B cell (primary cell): ENCODE data around the gene SUSD3. TPM values are rescaled to one million over a fixed set of nuclear protein-coding genes. Genes with fewer than 3 reads are reported as not detected.

Experiments
- ATAC-seq: fragments of 200-7000 bp; cut with Tn5 transposase; one replicate; pipeline ENCODE4 v1.10.0; 2021; ENCODE audit warnings: low read depth, mild to moderate bottlenecking, moderate number of reproducible peaks, moderate library complexity
- CTCF ChIA-PET: fragments of 350-600 bp; sonication (Branson Sonifier 250); formaldehyde crosslinking; loops from one replicate; lab custom pipeline; 2021; ENCODE audit warnings: antibody characterized with exemption, inconsistent platforms; lab: Charles Lee
- POLR2A ChIA-PET: fragments of 350-600 bp; sonication (Branson Sonifier 250); formaldehyde crosslinking; loops from one replicate; lab custom pipeline; 2021; ENCODE audit warnings: antibody characterized with exemption; lab: Charles Lee
- DNase-seq: peaks from one replicate; pipeline ENCODE4 v3.0.0; 2013
- H2AFZ ChIP-seq: 2 replicates; pipeline ENCODE4 v1.6.1; 2012; ENCODE audit warnings: mild to moderate bottlenecking, low read depth, low read length; ENCODE audit not compliant: insufficient read depth, poor library complexity, severe bottlenecking
- H3K27ac ChIP-seq, 2 donors: 1 replicate in 1 of 2; 2 replicates in 1 of 2; pipeline ENCODE4 v1.5.1; 2012 to 2013; ENCODE audit warnings: low read length in 2 of 2, mild to moderate bottlenecking in 2 of 2, moderate library complexity in 1 of 2
- H3K27me3 ChIP-seq, 4 experiments: fragments of 200-600 bp in 1 of 4; sonication (generic) in 1 of 4; replicated peaks in 1 of 4; 1 replicate in 2 of 4; 2 replicates in 2 of 4; pipeline versions ENCODE4 v1.6.1 to v1.7.0; 2013 to 2016; ENCODE audit warnings: low read length in 3 of 4, mild to moderate bottlenecking in 2 of 4, mixed read lengths in 1 of 4, moderate library complexity in 1 of 4; ENCODE audit not compliant: insufficient read depth in 4 of 4, control insufficient read depth in 3 of 4; ENCODE audit errors: control extremely low read depth in 1 of 4
- H3K36me3 ChIP-seq, 2 experiments: replicated peaks in 1 of 2; 1 replicate in 1 of 2; 2 replicates in 1 of 2; pipeline versions ENCODE4 v1.6.1 to v1.7.1; 2013; ENCODE audit warnings: low read length in 1 of 2; ENCODE audit not compliant: insufficient read depth in 2 of 2, control insufficient read depth in 1 of 2; ENCODE audit errors: control extremely low read depth in 1 of 2, extremely low read depth in 1 of 2
- H3K4me1 ChIP-seq, 2 donors: fragments of 200-600 bp in 1 of 2; sonication (generic) in 1 of 2; 1 replicate in 1 of 2; 2 replicates in 1 of 2; pipeline versions ENCODE4 v1.5.1 to v1.6.1; 2013 to 2017; ENCODE audit warnings: low read length in 2 of 2; ENCODE audit not compliant: control insufficient read depth in 2 of 2, insufficient read depth in 2 of 2
- H3K4me2 ChIP-seq: replicated peaks from 2 replicates; pipeline ENCODE3; 2012; ENCODE audit warnings: mild to moderate bottlenecking, low read depth, low read length; ENCODE audit not compliant: poor library complexity, severe bottlenecking
- H3K4me3 ChIP-seq, 5 experiments: fragments of 200-600 bp in 1 of 5; sonication (generic) in 1 of 5; 1 replicate in 3 of 5; 2 replicates in 2 of 5; pipeline versions ENCODE4 v1.5.1 to v1.7.0; 2011 to 2016; ENCODE audit warnings: low read length in 4 of 5, mild to moderate bottlenecking in 4 of 5, low read depth in 2 of 5, control low read depth in 1 of 5, moderate library complexity in 1 of 5; ENCODE audit not compliant: insufficient read depth in 1 of 5; ENCODE audit errors: control extremely low read depth in 1 of 5, extremely low read depth in 1 of 5
- H3K79me2 ChIP-seq: fragments of 200-600 bp; sonication (generic); one replicate; pipeline ENCODE4 v1.6.0; 2016; ENCODE audit warnings: low read length; ENCODE audit not compliant: control insufficient read depth, insufficient read depth
- H3K9ac ChIP-seq: fragments of 200-600 bp; sonication (generic); 2 replicates; pipeline ENCODE4 v1.6.1; 2017; ENCODE audit warnings: mild to moderate bottlenecking, low read length, moderate library complexity
- H3K9me3 ChIP-seq, 3 donors: one replicate each; pipeline versions ENCODE4 v1.6.1 to v1.7.1; 2013; ENCODE audit warnings: low read length in 2 of 3; ENCODE audit not compliant: control insufficient read depth in 2 of 3, insufficient read depth in 1 of 3; ENCODE audit errors: control extremely low read depth in 1 of 3
- H4K20me1 ChIP-seq: 2 replicates; pipeline ENCODE4 v1.6.0; 2012; ENCODE audit warnings: mild to moderate bottlenecking, low read length; ENCODE audit not compliant: insufficient read depth, control insufficient read depth, poor library complexity, severe bottlenecking
- H3K27ac Mint-ChIP-seq: one replicate; pipeline ENCODE4 v1.8.0; 2021; ENCODE audit warnings: mixed read lengths
- H3K27me3 Mint-ChIP-seq: one replicate; pipeline ENCODE4 v1.8.0; 2021; ENCODE audit warnings: mixed read lengths
- H3K4me1 Mint-ChIP-seq: one replicate; pipeline ENCODE4 v1.8.0; 2021; ENCODE audit warnings: mixed read lengths
- H3K4me3 Mint-ChIP-seq: one replicate; pipeline ENCODE4 v1.8.0; 2021; ENCODE audit warnings: mixed read lengths
- H3K9me3 Mint-ChIP-seq: one replicate; pipeline ENCODE4 v1.8.0; 2022; ENCODE audit warnings: mixed read lengths; ENCODE audit not compliant: insufficient read depth
- EZH2 ChIP-seq: IDR thresholded peaks from 2 replicates; pipeline ENCODE4 v1.6.1; 2012; ENCODE audit warnings: borderline replicate concordance, low read depth, mild to moderate bottlenecking, moderate library complexity, low read length; ENCODE audit not compliant: insufficient read depth, poor library complexity, severe bottlenecking
- WGBS: methylation state at CpG from one replicate; pipeline ENCODE4 v1.1.5; 2013; ENCODE audit warnings: missing lambda C conversion rate; ENCODE audit not compliant: insufficient coverage; 5-methylcytosine and 5-hydroxymethylcytosine counted together
- intact Hi-C: fragments of 100-400 bp; cut with micrococcal nuclease; formaldehyde crosslinking; loops from one replicate; pipeline ENCODE4 v1.10.0; 2022
- polyA plus RNA-seq: library from polyadenylated mRNA; depleted of rRNA; stranded (reverse); fragments of >200 nt; gene quantifications from 2 replicates; pipeline ENCODE4 v1.2.3, GENCODE V29; 2012
- total RNA-seq, 2 donors: library from RNA; stranded (reverse); fragments of 120-200 nt in 1 of 2; gene quantifications; 1 replicate in 1 of 2; 2 replicates in 1 of 2; pipeline versions ENCODE4 v1.2.3 to v1.2.4, GENCODE V29; 2013 to 2022
- TF ChIP-seq, protein P1 (sequence below): fragments of 200-600 bp; IDR thresholded peaks from one replicate; pipeline ENCODE4 v1.8.0; 2022; ENCODE audit warnings: antibody characterized with exemption, mild to moderate bottlenecking

SUSD3 gene
- total and polyA plus RNA-seq, 2 donors (not counting 1 experiment from before 2014, with no cell fraction given) = 41.0 to 85.0 TPM

DNA sequence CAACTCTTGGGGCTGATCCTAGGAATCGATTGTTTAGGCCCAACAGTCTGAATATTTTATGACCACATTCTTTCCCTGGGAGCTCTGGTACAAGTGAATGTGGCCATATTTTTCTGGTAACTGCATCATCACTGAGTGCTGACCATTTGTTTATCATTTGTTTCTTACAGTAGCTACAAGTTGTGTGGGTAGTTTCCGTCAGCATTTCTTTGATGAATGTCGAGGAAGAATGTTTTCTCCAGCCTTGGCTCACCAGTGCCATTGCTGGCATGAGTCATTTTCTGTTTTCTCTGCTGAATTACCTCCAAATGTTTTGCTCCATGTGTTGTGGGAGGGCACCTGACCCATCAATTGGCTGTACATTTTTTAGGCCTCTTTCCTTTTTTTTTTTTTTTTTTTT lies 23.4 kb downstream of the SUSD3 start:
- H3K9me3 Mint-ChIP-seq = no peaks in the 10 kb centered on the region
- Histone ChIP-seq H3K9me3 (peaks cover 0 to 12% (median 0%) of the 10 kb centered on the region in 3 donors), H4K20me1 (peaks cover 9% of the 10 kb centered on the region), H2AFZ (no peak overlapping the region), H3K79me2 (peaks cover 9% of the 10 kb centered on the region), H3K4me2 (no peak overlapping the region), H3K4me1 (no peaks in the 10 kb centered on the region), H3K27ac (no peak overlapping the region), H3K9ac (no peak overlapping the region), H3K27me3 (no peaks in the 10 kb centered on the region), H3K4me3 (no peak overlapping the region), H3K36me3 (peaks cover 9 to 75% of the 10 kb centered on the region in 2 experiments)
- ChIA-PET POLR2A (no interaction called here), CTCF (interaction anchor here (1.5 kb wide), 1 partner anchor 78 kb away, joined by 3 read pairs; no protein-coding TSS in a partner anchor)
- WGBS = 100% methylated on average over 1 of the region's 3 CpGs
- H3K4me1 Mint-ChIP-seq = no peaks in the 10 kb centered on the region
- DNase-seq (no peak), ATAC-seq (no peak)
- intact Hi-C loops = no loop called here
- no peaks in the 10 kb centered on the region for H3K27me3 Mint-ChIP-seq
- H3K27ac Mint-ChIP-seq = no peak overlapping the region
- TF ChIP-seq EZH2 = no peak
- TF ChIP-seq, protein P1, sequence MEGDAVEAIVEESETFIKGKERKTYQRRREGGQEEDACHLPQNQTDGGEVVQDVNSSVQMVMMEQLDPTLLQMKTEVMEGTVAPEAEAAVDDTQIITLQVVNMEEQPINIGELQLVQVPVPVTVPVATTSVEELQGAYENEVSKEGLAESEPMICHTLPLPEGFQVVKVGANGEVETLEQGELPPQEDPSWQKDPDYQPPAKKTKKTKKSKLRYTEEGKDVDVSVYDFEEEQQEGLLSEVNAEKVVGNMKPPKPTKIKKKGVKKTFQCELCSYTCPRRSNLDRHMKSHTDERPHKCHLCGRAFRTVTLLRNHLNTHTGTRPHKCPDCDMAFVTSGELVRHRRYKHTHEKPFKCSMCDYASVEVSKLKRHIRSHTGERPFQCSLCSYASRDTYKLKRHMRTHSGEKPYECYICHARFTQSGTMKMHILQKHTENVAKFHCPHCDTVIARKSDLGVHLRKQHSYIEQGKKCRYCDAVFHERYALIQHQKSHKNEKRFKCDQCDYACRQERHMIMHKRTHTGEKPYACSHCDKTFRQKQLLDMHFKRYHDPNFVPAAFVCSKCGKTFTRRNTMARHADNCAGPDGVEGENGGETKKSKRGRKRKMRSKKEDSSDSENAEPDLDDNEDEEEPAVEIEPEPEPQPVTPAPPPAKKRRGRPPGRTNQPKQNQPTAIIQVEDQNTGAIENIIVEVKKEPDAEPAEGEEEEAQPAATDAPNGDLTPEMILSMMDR = no peak
- no peak overlapping the region for H3K4me3 Mint-ChIP-seq

DNA sequence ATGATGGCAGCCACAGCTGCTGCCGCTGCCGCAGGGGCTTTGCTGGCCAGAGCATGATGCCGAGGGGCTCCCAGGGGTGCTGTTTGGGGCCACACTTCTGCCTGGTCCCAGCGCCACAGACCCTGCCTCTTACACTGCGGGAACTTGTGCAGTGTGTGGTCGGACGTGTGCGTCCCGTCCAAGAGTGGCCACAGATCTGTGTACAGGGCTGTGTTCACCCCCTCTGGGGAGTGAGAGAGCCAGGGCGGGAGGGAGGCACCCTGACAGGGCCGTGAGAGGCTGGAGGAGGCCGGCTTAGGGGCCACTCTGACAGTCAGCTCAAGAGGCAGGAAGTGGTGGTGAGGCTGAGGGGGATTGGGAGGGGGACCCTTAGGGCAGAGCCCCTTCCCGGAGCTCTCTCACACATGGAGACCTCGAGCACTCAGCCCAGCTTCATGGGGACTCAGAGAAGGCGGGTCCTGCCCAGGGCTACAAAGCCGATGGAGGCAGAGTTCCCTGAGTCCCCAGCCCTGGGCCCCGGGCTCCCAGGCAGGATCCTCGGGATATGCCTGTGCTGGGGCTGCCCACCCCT lies 24.4 kb downstream of the SUSD3 start:
- H3K9me3 ChIP-seq = peaks cover 0 to 12% (median 0%) of the 10 kb centered on the region in 3 donors
- H3K27me3 ChIP-seq = no peaks in the 10 kb centered on the region
- H3K79me2 ChIP-seq = peaks cover under 1% of the 10 kb centered on the region
- H3K4me3 Mint-ChIP-seq = no peak overlapping the region
- no peaks in the 10 kb centered on the region for H3K9me3 Mint-ChIP-seq
- intact Hi-C loops = no loop called here
- ATAC-seq (no peak), DNase-seq (no peak)
- no peak overlapping the region for H3K9ac ChIP-seq
- ChIA-PET CTCF (no interaction called here), POLR2A (no interaction called here)
- H3K27ac ChIP-seq = no peak overlapping the region
- no peak overlapping the region for H3K27ac Mint-ChIP-seq
- H3K36me3 ChIP-seq = peaks cover 9 to 74% of the 10 kb centered on the region in 2 experiments
- H3K27me3 Mint-ChIP-seq = no peaks in the 10 kb centered on the region
- H3K4me1 ChIP-seq = no peaks in the 10 kb centered on the region
- H2AFZ ChIP-seq = no peak overlapping the region
- WGBS = 54% methylated on average over 15 of the region's 18 CpGs
- TF ChIP-seq, protein P1 = no peak
- no peak for TF ChIP-seq EZH2
- H4K20me1 ChIP-seq = peaks cover 1% of the 10 kb centered on the region
- no peaks in the 10 kb centered on the region for H3K4me1 Mint-ChIP-seq
- H3K4me3 ChIP-seq = no peak overlapping the region
- H3K4me2 ChIP-seq = no peak overlapping the region
